ENCODE data around the gene PSMA1.

GRCh38 chr11:14520747-14521151, 563 bp upstream of the PSMA1 start:
- TF ChIP-seq ZFX (IDR thresholded peaks at IDR 0.05; ENCODE audit: borderline replicate concordance) (no peak), CTCF (IDR thresholded peaks at IDR 0.05) (no peak)
